Measurements from ENCODE around the gene PDK2. TPM values are rescaled to one million over a fixed set of nuclear protein-coding genes. Genes with fewer than 3 reads are reported as not detected.

Gene PDK2
- 40.3 and 112 TPM in 2 replicates for total RNA-seq (2014; rRNA removed; shearing (Covaris generic))

DNA sequence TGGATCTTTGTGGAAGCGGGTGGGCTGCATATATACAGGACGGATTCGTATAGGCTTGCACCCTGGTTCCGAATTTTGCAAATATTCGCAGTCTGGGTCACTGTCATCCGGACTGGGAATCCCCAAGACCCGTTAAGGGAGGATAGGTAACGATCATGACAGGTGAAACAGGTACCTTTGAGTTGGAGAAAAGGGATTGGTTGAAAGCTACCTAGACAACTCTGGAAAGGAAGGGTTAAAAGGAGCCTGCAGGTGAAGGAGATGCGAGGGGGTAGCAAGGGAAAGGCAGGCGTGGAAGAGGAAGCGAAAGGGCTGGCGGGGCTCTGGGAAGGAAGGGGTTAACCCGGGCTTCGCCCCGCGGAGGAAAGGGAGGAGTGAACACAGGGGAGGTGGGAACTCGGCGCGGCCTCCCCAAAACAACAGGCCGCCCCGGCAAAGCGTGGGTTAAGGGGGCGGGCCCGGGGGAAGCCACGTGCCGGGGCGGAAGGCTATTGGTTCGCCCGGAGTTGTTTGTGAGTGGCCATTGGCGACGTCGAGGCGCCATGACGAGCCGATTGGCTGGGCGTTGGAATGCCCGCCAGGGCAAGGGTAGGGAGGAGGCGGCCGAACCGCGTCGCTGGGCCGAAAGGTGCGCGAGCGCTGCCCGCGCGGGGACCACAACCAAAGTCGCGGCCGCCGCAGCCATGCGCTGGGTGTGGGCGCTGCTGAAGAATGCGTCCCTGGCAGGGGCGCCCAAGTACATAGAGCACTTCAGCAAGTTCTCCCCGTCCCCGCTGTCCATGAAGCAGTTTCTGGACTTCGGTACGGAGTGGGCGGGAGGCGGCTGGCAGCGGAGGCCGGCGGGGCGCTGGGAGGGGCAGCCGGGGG lies at the start of gene PDK2:
PDK2 (plus strand) TSS at position 599 of the 867 bp plus-strand sequence; CDS start at position 684, 85 bp downstream.
- in situ Hi-C loops (cut with HindIII; ENCODE audit: low sequenced_read_pairs) = no loop called here
- DNase-seq (ENCODE audit: low spot score) = peak; percentile 97

DNA sequence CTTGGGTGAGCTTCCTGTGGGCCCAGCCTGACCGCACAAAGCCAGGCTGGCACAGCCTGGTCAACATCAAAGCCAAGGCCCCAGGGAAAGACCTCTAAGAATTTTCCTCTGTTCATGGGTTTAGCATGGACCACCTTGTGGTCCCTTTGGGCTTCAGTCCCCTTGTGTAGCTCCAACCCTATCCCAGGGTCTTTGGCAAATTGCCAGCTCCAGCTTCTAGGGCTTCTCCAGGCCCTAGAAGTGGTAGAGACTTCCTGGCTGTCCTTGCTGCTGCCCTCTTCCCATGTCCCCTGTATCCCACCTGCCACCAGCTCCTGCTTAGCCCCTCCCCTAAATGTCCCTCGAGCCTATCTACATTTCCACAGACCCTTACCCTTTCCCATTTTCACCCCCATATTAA lies 49.0 kb upstream of the PDK2 start:
- in situ Hi-C loops (cut with HindIII; ENCODE audit: low sequenced_read_pairs) = no loop called here
- DNase-seq (ENCODE audit: low spot score) = no peak

DNA sequence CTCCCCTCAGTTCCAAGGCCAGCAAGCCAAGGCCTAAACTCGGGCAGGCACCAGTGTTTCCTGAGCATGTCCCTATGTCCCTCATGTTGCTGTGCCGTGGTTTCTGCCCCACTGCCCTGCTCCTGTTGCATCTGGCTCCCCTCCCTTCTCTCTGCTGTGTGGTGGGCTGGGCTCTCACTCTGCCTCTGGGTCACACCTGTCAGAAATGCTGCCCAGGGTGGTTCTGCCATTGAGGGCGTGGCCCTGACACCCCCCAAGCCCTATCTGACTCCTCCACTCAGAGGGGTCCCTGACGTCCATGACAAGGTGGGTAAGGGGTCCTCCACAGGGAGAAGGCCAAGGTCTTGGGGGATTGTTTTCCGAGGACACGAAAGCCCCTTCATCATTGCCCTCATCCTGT lies 48.5 kb upstream of the PDK2 start:
- DNase-seq (ENCODE audit: low spot score) = no peak
- in situ Hi-C loops (cut with HindIII; ENCODE audit: low sequenced_read_pairs) = no loop called here

DNA sequence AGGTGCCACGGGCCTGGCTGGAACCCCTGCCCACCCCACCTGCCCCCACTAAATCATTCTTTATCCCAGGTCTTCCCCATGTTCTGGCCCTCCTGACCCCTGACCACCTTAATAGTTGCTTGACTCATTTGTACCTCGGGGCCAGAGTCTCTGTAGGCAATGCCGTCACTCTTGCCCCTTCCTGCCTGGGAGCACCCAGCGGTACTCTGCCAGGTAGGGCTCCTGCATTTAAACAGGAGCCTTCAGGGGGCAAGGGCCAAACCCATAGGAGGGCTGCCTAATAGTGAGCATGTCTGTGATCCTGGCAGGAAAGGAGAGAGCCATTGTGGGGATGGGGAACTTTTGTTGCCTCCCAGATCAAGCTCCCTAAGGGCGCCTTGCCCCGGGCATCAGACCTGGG lies 48.1 kb upstream of the PDK2 start:
- no peak for DNase-seq (ENCODE audit: low spot score)
- in situ Hi-C loops (cut with HindIII; ENCODE audit: low sequenced_read_pairs) = no loop called here

DNA sequence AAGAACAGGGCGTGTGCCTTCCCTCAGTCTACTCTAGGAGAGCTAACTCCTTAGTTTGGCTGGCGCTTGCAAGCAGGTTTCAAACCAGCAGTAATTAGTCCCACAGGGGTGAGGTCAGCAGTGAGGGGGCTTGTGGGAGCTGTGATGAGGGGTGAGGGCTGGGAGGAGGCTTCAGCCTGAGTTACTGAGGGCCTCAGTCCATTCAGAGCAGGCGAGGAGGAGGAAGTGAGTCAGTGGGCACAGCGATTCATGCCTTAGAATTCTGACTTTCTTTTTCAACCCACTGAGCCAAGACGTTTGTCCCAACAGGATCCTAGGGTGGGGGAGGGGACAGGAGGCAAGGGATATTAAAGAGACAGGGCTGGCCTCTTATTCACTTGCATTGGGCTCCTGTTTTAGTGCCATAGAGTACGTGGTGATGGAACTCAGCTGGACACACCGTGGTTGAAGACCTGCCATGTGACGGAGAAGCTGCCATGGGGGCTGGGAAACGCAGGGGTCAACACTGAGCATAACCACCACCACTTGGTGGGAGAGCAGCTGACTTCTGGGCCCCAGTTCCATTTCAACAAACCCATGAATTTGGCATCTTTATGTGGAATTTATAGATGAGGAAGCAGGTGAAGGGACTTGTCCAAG lies 47.5 kb upstream of the PDK2 start:
- in situ Hi-C loops (cut with HindIII; ENCODE audit: low sequenced_read_pairs) = no loop called here
- DNase-seq (ENCODE audit: low spot score) = no peak

DNA sequence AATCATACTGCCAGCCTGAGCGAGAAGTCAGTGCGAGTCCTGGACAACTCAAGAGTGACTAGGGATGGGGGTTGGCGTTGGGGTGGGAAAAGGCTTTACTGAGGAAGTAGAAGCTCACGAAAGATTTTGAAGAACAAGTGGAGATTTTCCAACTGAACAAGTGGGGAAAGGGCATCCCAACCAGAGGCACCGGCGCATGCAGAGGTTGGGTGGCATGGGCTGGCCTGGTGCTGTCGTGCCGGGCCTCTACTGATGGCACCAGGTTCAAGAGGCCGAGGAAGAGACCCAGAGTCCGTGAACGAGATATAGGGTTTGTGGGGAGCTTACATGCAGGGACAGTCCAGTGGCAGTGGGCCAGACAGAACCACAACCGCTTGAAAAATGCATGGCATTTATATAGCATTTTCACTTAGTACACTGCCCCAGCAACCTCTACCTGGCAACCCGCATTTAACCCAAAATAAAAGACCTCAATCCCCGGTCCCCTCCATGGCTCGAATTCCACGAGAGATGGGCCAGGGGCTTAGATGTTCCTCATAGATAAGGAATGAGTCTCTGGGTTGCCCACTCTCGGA lies 46.9 kb upstream of the PDK2 start:
- DNase-seq (ENCODE audit: low spot score) = no peak
- in situ Hi-C loops (cut with HindIII; ENCODE audit: low sequenced_read_pairs) = no loop called here

DNA sequence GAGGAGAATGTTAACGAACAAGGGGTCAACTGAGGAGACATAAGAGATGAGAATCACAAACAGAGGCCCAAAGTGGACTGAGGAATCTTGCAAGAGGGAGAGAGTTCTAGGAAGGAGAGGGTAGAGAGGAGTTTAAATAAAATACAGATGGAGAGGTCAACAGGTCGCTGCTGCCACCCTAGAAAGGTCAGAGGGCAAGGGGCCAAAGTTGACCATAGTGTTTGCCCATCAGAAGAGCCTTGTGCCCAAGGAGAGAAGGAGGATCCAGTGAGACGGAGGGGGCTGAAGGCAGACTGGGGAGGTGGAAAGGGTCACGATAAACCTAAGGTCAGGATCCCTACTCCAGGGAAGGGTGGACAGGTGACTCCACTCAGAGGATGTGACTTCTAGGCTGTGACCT lies 46.2 kb upstream of the PDK2 start:
- no peak for DNase-seq (ENCODE audit: low spot score)
- in situ Hi-C loops (cut with HindIII; ENCODE audit: low sequenced_read_pairs) = no loop called here

DNA sequence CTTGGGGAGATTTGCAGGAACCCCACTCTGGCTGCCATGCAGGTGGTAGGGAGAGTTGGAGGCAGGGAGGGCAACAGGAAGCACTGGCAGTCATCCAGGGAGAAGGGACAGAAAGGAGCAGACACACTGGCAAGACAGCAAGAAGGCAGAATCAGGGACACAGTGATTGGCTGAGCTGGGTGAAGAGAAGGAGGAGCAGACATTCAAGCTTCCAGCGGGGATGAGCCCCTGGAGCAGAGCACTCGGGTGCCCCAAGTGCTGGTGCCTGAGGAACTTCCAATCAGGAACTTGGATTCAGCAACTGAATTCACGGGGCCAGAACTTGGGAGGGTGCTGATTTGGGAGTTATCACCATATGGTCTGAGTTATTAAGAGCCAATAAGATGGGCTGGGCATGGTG lies 45.5 kb upstream of the PDK2 start:
- in situ Hi-C loops (cut with HindIII; ENCODE audit: low sequenced_read_pairs) = no loop called here
- peak; percentile 20 for DNase-seq (ENCODE audit: low spot score)

DNA sequence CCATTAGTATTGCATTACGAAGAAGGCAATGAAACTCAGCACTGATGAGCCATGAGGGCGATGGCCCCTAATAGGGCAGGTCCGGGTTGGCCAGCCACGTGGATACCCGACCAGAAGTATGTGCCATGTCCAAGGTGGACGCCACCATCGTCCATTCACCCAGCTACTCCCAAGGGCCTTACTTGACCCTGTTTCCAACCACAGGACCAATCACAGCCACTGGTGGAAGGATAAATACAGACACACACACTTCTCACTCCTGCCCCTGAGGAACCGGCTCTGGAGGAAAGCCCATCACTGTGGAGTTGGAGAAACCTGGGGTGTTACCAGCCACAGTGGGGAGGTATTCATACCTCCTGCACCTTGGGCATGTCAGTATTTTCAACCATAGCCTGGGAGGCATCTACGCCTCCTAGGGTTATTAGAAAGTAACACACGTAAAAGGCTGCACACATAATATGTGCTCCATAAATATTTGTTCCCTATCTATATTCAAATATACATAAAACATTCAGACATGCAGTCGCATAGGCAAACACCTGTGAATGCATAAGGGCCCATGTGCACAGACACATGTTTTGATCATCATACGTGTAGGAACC lies 44.6 kb upstream of the PDK2 start:
- DNase-seq (ENCODE audit: low spot score) = no peak

DNA sequence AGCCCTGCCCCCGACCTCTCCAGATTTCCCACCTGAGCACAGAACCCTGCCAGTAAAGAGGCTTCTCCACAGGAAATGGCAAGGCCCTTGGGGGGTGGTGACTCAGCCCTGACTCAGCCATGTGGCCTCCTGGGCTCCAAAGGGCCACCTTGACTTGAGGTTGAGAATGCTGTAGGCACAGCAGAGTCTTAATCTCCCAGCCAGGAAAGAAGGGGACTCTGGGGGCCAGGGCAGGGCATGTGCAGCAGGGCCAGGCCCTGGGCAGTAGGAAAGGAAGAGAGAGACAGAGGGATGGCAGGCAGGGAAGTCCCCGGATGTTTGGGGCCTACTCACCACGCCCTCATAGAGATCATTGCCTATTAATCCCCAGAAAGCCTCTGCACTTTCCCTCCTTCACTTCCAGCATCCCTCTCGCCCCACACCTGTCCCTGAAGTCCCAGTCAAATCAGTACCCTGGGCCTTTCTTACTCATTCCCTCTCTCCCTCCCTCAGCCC lies 44.0 kb upstream of the PDK2 start:
- DNase-seq (ENCODE audit: low spot score) = no peak
- in situ Hi-C loops (cut with HindIII; ENCODE audit: low sequenced_read_pairs) = no loop called here

More for the DNA sequence above, 44.6 kb upstream of the PDK2 start:
- in situ Hi-C loops (cut with HindIII; ENCODE audit: low sequenced_read_pairs) = no loop called here

DNA sequence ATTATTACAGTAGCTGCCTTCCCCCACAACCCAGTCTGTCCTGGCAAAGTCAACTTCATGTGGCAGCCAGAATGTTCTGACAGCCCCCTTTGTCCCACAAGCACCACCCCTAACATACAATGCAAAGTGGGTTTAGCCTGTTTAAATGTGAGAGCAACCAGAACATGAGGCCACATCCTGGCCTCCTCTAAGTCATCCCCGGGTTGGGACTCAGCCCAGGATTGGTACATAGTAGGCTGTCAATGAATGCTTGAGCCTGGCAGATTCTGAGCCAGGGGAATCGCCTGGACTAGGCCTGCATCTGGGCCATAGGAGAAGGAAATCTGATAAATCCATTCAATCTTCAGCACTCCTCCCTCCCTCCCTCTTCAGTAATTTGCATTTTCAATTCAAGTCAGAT lies 43.5 kb upstream of the PDK2 start:
- in situ Hi-C loops (cut with HindIII; ENCODE audit: low sequenced_read_pairs) = no loop called here
- no peak for DNase-seq (ENCODE audit: low spot score)

DNA sequence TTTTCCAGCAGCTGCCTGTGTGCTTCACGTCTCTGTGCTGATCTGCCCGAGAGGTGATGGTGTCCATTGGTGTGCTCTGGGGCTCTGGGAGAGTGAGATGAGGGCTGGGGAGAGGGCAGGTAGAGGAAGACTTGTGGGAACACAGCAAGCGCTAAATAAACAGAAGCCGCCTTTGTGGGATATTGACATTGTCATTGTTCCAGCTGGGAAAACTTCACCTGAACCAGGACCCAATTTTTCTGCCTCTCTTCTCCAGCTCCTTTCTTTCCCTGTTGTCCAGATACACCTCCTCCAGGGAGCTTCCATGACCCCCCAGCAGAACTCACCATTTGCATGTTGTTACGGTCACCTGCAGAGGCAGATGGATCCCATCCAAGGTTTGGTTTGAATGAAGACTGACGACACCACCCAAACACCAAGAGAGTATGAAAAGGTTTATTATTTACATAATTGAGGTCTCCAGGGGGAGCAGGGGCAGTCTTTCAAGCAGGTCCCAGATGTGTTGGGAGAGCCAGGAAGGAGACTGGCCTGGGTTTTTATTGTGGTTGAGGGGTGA lies 42.8 kb upstream of the PDK2 start:
- DNase-seq (ENCODE audit: low spot score) = no peak
- in situ Hi-C loops (cut with HindIII; ENCODE audit: low sequenced_read_pairs) = no loop called here

DNA sequence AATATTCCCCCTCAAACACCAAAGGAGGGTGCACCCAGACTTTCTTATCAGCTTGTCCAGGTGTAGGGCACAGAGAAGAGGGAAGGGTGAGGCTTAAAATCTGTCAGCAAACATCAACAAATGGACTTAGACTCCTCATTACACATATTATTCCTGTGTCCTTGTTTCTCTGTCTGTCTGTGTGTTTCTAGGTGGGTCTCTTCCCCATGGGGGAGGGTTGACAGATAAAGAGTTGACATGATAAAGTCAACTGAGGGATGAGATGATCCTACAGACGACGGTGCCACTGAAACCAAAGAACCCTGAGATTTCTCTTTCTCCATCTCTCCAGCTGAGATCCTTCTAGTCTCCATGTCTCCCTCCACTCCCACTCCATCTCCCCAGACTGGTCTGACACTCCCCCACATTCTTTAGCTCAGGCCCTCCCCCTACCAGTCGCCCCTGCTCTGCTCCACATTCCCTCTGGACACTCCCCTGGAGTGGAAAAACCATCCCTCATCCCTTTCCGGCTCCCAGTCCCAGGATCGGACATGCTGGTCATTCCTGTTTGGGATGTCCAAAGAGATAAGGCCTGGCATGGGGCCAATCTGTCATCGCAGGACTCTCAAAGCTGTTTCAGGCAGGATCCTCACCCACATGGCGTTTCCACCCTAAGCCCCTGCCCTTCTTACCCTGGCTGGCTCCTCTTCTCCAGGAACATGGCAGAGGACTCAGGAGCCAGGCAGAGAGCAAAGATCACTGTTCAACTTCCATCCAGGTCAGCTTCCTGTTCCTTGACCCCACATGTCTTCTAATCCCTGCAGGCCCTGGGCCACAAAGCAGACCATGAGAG lies 42.1 kb upstream of the PDK2 start:
- in situ Hi-C loops (cut with HindIII; ENCODE audit: low sequenced_read_pairs) = no loop called here
- DNase-seq (ENCODE audit: low spot score) = no peak

DNA sequence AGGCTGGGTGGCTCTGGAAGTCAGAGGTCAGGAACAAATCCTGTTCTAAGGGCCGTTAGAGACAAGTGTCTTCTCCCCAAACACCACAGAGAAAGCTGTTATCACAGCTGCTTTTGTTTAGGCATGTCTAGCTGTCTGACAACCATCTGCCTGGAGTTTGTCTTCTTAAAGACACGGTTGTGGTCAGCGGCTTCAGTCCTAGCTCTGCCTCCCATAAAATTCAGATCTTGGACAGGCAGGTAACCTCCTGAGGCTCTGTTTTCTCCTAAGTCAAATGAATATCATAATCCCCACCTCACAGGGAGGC lies 41.5 kb upstream of the PDK2 start:
- in situ Hi-C loops (cut with HindIII; ENCODE audit: low sequenced_read_pairs) = no loop called here
- DNase-seq (ENCODE audit: low spot score) = no peak

DNA sequence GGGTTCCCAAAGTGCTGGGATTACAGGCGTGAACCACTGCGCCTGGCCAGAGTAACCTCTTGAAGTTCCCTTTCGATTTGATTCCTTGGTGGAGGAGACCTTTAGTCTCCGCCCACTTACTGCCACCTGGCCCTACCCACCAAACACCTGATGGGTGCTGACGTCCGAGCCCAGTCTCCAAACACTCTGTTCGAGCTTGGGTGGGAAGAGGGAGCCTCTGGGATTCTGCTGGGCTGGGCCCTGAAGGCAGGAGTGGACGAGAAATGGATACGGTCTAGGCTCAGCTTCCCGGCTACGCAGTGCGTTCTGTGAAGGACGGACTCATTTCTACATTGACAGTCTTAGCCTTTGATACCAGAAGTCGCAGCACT lies 40.1 kb upstream of the PDK2 start:
- in situ Hi-C loops (cut with HindIII; ENCODE audit: low sequenced_read_pairs) = no loop called here
- peak; percentile 90 for DNase-seq (ENCODE audit: low spot score)

DNA sequence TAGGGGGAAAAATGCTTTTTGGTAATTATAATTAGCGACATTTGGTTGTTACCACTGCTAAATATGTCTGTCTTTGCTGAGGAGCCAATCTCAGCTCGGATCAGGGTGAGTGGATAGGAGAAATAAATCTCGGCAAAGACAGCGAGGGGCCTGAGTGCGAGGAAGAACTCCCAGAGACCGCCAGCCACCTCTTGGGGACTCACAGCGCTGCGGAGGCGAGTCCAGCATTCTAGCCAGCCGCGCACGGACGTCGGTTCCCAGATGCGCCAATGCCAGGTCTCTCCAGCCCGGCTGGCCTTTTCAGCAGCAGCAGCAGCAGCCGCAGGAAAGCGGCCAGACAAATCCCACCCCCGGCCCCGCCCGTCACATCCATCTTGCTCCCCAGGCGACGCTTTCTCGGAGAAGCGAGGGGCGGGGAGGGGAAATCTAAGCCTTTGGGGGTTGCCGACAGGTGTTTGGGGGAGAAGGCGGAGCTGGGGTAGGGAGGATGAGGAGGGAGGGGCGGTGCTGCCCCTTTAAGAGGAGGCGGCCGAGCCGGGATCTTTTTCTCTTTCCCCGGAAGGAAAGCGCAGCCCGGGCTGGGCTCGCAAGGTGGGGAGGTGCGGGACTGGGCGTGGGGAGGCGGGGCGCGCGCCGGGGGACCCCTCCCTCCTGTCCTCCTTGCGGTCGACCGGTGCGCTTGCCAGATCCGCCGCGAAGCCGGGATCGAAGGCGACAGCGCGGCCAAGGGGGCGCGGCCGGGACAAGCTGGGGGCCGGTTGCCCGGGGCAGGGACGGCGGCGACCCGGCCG lies 39.5 kb upstream of the PDK2 start, which contains the start of gene ITGA3:
ITGA3 (plus strand) TSS at position 685 of the 791 bp plus-strand sequence. CDS start 330 bp downstream, outside the sequence.
- in situ Hi-C loops (cut with HindIII; ENCODE audit: low sequenced_read_pairs) = no loop called here
- DNase-seq (ENCODE audit: low spot score) = peak; percentile 83

DNA sequence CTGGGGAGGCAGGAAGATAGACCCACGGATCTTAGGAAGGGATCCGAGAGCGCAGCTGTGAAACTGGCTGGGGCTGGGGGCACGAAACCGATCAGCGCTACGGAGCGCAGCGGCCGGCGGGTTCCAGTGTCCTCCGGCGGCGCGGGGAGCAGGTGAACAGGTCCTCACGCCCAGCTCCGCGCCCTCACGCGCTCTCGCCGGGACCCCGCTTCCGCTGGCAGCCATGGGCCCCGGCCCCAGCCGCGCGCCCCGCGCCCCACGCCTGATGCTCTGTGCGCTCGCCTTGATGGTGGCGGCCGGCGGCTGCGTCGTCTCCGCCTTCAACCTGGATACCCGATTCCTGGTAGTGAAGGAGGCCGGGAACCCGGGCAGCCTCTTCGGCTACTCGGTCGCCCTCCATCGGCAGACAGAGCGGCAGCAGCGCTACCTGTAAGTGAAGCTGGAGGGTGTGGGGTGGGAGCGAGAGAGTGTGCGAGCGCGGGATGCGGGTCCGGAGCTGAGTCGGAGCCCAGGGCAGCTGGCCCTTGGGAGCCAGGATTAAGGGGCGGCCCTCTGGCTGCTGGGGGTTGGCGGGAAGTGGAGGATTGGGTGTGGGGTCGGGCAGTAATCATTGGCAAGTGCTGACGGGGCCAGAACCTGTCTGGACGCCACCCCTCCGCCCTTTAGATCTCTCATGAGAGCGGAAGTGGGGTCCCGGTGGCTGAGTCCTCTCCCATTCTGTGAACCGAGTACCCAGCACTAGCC lies 38.8 kb upstream of the PDK2 start:
- peak; percentile 83 for DNase-seq (ENCODE audit: low spot score)
- in situ Hi-C loops (cut with HindIII; ENCODE audit: low sequenced_read_pairs) = no loop called here
